Measurements from ENCODE around the gene ZNF225.

GRCh38 chr19:44107751-44108150, 5.4 kb upstream of the ZNF225 start:
- TF ChIP-seq CTCF (IDR thresholded peaks at IDR 0.05; ENCODE audit: low read depth, low read length, missing input control) (no peak), YY1 (IDR thresholded peaks at IDR 0.05) (no peak), SP1 (IDR thresholded peaks at IDR 0.05) (no peak), ZBTB33 (IDR thresholded peaks at IDR 0.05) (no peak), EGR1 (IDR thresholded peaks at IDR 0.05; ENCODE audit: low read depth in 2 of 2) (no peak), RAD21 (IDR thresholded peaks at IDR 0.05) (no peak), GABPA (IDR thresholded peaks at IDR 0.05 in 1 of 2, conservative IDR thresholded peaks at IDR 0.05 in 1 of 2) (no peak), JUND (IDR thresholded peaks at IDR 0.05) (no peak), HNF4G (IDR thresholded peaks at IDR 0.05) (no peak), REST (IDR thresholded peaks at IDR 0.05) (no peak)

Data from liver (tissue), 3 donors.